Hematopoietic multipotent progenitor cell treated with erythropoietin and hydrocortisone succinate and interleukin-3 and kit ligand, for 17 days (in vitro differentiated cells): ENCODE data around the gene TCN2.
"Not testable (repeated sequence)": the region's sequence is repeated elsewhere in the genome, so short reads cannot be mapped to it uniquely, and the experiment has no call there.

Experiments
- DNase-seq: peaks from one replicate; pipeline ENCODE4 v3.0.0-alpha.2; 2015; ENCODE audit warnings: low spot score

TCN2 gene

GRCh38 chr22:30606455-30607299, at the start of gene TCN2:
Gene TCN2, plus strand, starts transcription at chr22:30607174. Its CDS starts 158 bp downstream, at chr22:30607332.
- DNase-seq: peak; percentile 56

- DNase-seq: no peak
Measured at GRCh38 chr22:30557243-30557642, 49.7 kb upstream of the TCN2 start.

- no peak for DNase-seq
Measured at GRCh38 chr22:30559889-30560288, 47.1 kb upstream of the TCN2 start.

GRCh38 chr22:30560643-30561202, 46.3 kb upstream of the TCN2 start:
- peak; percentile 49 for DNase-seq

- peak; percentile 37 for DNase-seq
Measured at GRCh38 chr22:30561402-30562189, 45.4 kb upstream of the TCN2 start.

GRCh38 chr22:30562366-30562765, 44.6 kb upstream of the TCN2 start:
- DNase-seq: peak; percentile 64

GRCh38 chr22:30564045-30564760, 42.8 kb upstream of the TCN2 start:
- peak; percentile 29 for DNase-seq

- no peak for DNase-seq
Measured at GRCh38 chr22:30564761-30565119, 42.2 kb upstream of the TCN2 start.

- DNase-seq: no peak
Measured at GRCh38 chr22:30565341-30565740, 41.6 kb upstream of the TCN2 start.

- DNase-seq: no peak
Measured at GRCh38 chr22:30566125-30566524, 40.8 kb upstream of the TCN2 start.

- DNase-seq: not testable (repeated sequence)
Measured at GRCh38 chr22:30567277-30567676, 39.7 kb upstream of the TCN2 start.

- no peak for DNase-seq
Measured at GRCh38 chr22:30568137-30568805, 38.7 kb upstream of the TCN2 start.

- no peak for DNase-seq
Measured at GRCh38 chr22:30569674-30570202, 37.2 kb upstream of the TCN2 start.

GRCh38 chr22:30572210-30572609, 34.8 kb upstream of the TCN2 start:
- no peak for DNase-seq

- DNase-seq: no peak
Measured at GRCh38 chr22:30572840-30573593, 34.0 kb upstream of the TCN2 start.

GRCh38 chr22:30573594-30574094, 33.3 kb upstream of the TCN2 start:
- DNase-seq: no peak

- no peak for DNase-seq
Measured at GRCh38 chr22:30574095-30574981, 32.6 kb upstream of the TCN2 start, which contains the start of gene GAL3ST1. Gene GAL3ST1, minus strand, starts transcription at chr22:30574665. Its CDS starts 17,273 bp downstream, at chr22:30557392.

- DNase-seq: no peak
Measured at GRCh38 chr22:30574997-30575671, 31.8 kb upstream of the TCN2 start.

GRCh38 chr22:30575859-30576258, 31.1 kb upstream of the TCN2 start:
- no peak for DNase-seq
